Hepatocyte (in vitro differentiated cells): ENCODE results near the gene GNG11. TPM values are rescaled to one million over a fixed set of nuclear protein-coding genes. Genes with fewer than 3 reads are reported as not detected.

Experiments used
- DNase-seq: peaks from one replicate; pipeline ENCODE4 v3.0.0-alpha.2; 2016; ENCODE audit warnings: low spot score
- H2AFZ ChIP-seq: fragments of 200-600 bp; sonication (generic); 2 replicates; pipeline ENCODE4 v1.6.0; 2016; ENCODE audit warnings: antibody characterized with exemption, mild to moderate bottlenecking
- H3K27ac ChIP-seq: fragments of 200-600 bp; sonication (generic); 2 replicates; pipeline ENCODE4 v1.5.1; 2016; ENCODE audit warnings: mild to moderate bottlenecking
- H3K27me3 ChIP-seq: fragments of 200-600 bp; sonication (generic); 2 replicates; pipeline ENCODE4 v1.6.1; 2016
- H3K36me3 ChIP-seq: fragments of 200-600 bp; sonication (generic); replicated peaks from 2 replicates; pipeline ENCODE4 v1.5.1; 2016; ENCODE audit warnings: low read depth; ENCODE audit not compliant: insufficient read depth
- H3K4me1 ChIP-seq: fragments of 200-600 bp; sonication (generic); 2 replicates; pipeline ENCODE4 v1.5.1; 2016; ENCODE audit warnings: mild to moderate bottlenecking, moderate library complexity; ENCODE audit not compliant: insufficient read depth
- H3K4me2 ChIP-seq: fragments of 200-600 bp; sonication (generic); 2 replicates; pipeline ENCODE4 v1.6.0; 2016
- H3K4me3 ChIP-seq: fragments of 200-600 bp; sonication (generic); 2 replicates; pipeline ENCODE4 v1.5.1; 2016; ENCODE audit warnings: mild to moderate bottlenecking
- H3K79me2 ChIP-seq: fragments of 200-600 bp; sonication (generic); 2 replicates; pipeline ENCODE4 v1.6.0; 2017; ENCODE audit warnings: mild to moderate bottlenecking
- H3K9me2 ChIP-seq: fragments of 200-600 bp; sonication (generic); replicated peaks from 2 replicates; pipeline ENCODE4 v1.6.0; 2017; ENCODE audit warnings: mild to moderate bottlenecking; ENCODE audit not compliant: insufficient read depth
- H3K9me3 ChIP-seq: fragments of 200-600 bp; sonication (generic); 2 replicates; pipeline ENCODE4 v1.5.1; 2016; ENCODE audit warnings: low read depth, mild to moderate bottlenecking
- H4K20me1 ChIP-seq: fragments of 200-600 bp; sonication (generic); 2 replicates; pipeline ENCODE4 v1.6.0; 2016; ENCODE audit warnings: mild to moderate bottlenecking; ENCODE audit not compliant: insufficient read depth, poor library complexity, severe bottlenecking
- CTCF ChIP-seq: fragments of 200-600 bp; sonication (generic); IDR thresholded peaks from 2 replicates; pipeline ENCODE4 v1.5.1; 2016; ENCODE audit warnings: antibody characterized with exemption, mild to moderate bottlenecking; ENCODE audit not compliant: poor library complexity
- EZH2 ChIP-seq: fragments of 200-600 bp; sonication (generic); IDR thresholded peaks from 2 replicates; pipeline ENCODE4 v1.6.1; 2016; ENCODE audit warnings: antibody characterized with exemption, mild to moderate bottlenecking, borderline replicate concordance
- EZH2phosphoT487 ChIP-seq: fragments of 200-600 bp; sonication (generic); IDR thresholded peaks from one replicate; pipeline ENCODE4 v1.6.1; 2018; ENCODE audit warnings: antibody characterized with exemption, mild to moderate bottlenecking, low read depth, moderate library complexity; ENCODE audit not compliant: unreplicated experiment, severe bottlenecking
- WGBS: methylation state at CpG from one replicate; pipeline ENCODE4 v1.1.6; 2016; ENCODE audit warnings: low lambda C conversion rate; ENCODE audit errors: missing lambda C conversion rate; 5-methylcytosine and 5-hydroxymethylcytosine counted together
- polyA plus RNA-seq: library from polyadenylated mRNA; unstranded; fragments of >200 nt; fragmentation: Nextera tagmentation; extraction: Ambion mirVana; gene quantifications from 2 replicates; pipeline ENCODE4 v1.2.1, GENCODE V29; 2016
- small RNA-seq: library from RNA; depleted of rRNA; stranded (forward); fragments of <200 nt; gene quantifications from one replicate; pipeline ENCODE3, GENCODE V24; 2014
- total RNA-seq: library from RNA; depleted of rRNA; stranded (reverse); fragments of >200 nt; gene quantifications from 2 replicates; pipeline ENCODE4 v1.2.3, GENCODE V29; 2014

The GNG11 gene
- total and polyA plus RNA-seq, 2 experiments from 2014 or later: 11.2 to 18.0 TPM

GRCh38 chr7:93972029-93972725 is 50.6 kb downstream of the GNG11 start:
- no peak overlapping the region for H3K4me2 ChIP-seq
- no peak overlapping the region for H3K27ac ChIP-seq
- no peaks in the 10 kb centered on the region for H3K9me2 ChIP-seq
- no peak for TF ChIP-seq EZH2
- TF ChIP-seq CTCF: no peak
- TF ChIP-seq EZH2phosphoT487: no peak
- H3K27me3 ChIP-seq: no peaks in the 10 kb centered on the region
- 55% methylated on average over 6 of the region's 6 CpGs for WGBS
- no peaks in the 10 kb centered on the region for H4K20me1 ChIP-seq
- H3K36me3 ChIP-seq: no peaks in the 10 kb centered on the region
- no peaks in the 10 kb centered on the region for H3K79me2 ChIP-seq
- no peaks in the 10 kb centered on the region for H3K9me3 ChIP-seq
- no peak overlapping the region for H2AFZ ChIP-seq
- DNase-seq: no peak
- H3K4me1 ChIP-seq: no peaks in the 10 kb centered on the region
- no peak overlapping the region for H3K4me3 ChIP-seq

GRCh38 chr7:93973134-93973533 is 51.6 kb downstream of the GNG11 start:
- TF ChIP-seq EZH2phosphoT487: no peak
- no peak for TF ChIP-seq EZH2
- TF ChIP-seq CTCF: no peak
- 87% methylated on average over 1 of the region's 1 CpG for WGBS
- H2AFZ ChIP-seq: no peak overlapping the region

GRCh38 chr7:93977211-93977950 is 55.8 kb downstream of the GNG11 start:
- 69% methylated on average over 7 of the region's 7 CpGs for WGBS
- Histone ChIP-seq H3K4me2 (no peak overlapping the region), H3K4me1 (no peaks in the 10 kb centered on the region), H3K4me3 (no peak overlapping the region), H3K36me3 (no peaks in the 10 kb centered on the region), H3K27ac (no peak overlapping the region), H3K79me2 (no peaks in the 10 kb centered on the region), H3K9me2 (no peaks in the 10 kb centered on the region), H3K9me3 (no peaks in the 10 kb centered on the region), H2AFZ (no peak overlapping the region), H3K27me3 (no peaks in the 10 kb centered on the region), H4K20me1 (no peaks in the 10 kb centered on the region)
- DNase-seq: no peak
- no peak for TF ChIP-seq CTCF
- TF ChIP-seq EZH2phosphoT487: no peak
- TF ChIP-seq EZH2: no peak

More at GRCh38 chr7:93973134-93973533, 51.6 kb downstream of the GNG11 start:
- H3K4me2 ChIP-seq: no peak overlapping the region
- no peak overlapping the region for H3K4me3 ChIP-seq
- no peaks in the 10 kb centered on the region for H3K9me2 ChIP-seq
- H3K9me3 ChIP-seq: no peaks in the 10 kb centered on the region
- DNase-seq: no peak
- H3K79me2 ChIP-seq: no peaks in the 10 kb centered on the region
- no peaks in the 10 kb centered on the region for H3K36me3 ChIP-seq
- no peaks in the 10 kb centered on the region for H3K27me3 ChIP-seq
- no peaks in the 10 kb centered on the region for H4K20me1 ChIP-seq
- H3K27ac ChIP-seq: no peak overlapping the region
- H3K4me1 ChIP-seq: no peaks in the 10 kb centered on the region

Small RNA genes within 50 kb of the gene (small RNA-seq; reads per million reads assigned to genes)
- not detected for gene AC002076.2

Other genes with a start within 250 kb of the GNG11 start
- 41.5 and 66.2 TPM in 2 replicates for gene TFPI2, start 31.0 kb upstream of the GNG11 start, total RNA-seq
- gene TFPI2, start 31.0 kb upstream of the GNG11 start, polyA plus RNA-seq: 52.8 and 87.3 TPM in 2 replicates
- gene GNGT1, start 15.2 kb upstream of the GNG11 start, total RNA-seq: not detected in 2 replicates
- gene GNGT1, start 15.2 kb upstream of the GNG11 start, polyA plus RNA-seq: 0.24 TPM in 1 of 2 replicates, not detected in the other
- gene BET1, start 82.6 kb downstream of the GNG11 start, total RNA-seq: 50.7 and 50.9 TPM in 2 replicates
- gene BET1, start 82.6 kb downstream of the GNG11 start, polyA plus RNA-seq: 41.1 and 45.5 TPM in 2 replicates